ENCODE measurements around the gene FIG4.

The FIG4 gene

GRCh38 chr6:109872549-109872948, 181.5 kb downstream of the FIG4 start:
- H4K12ac ChIP-seq (ENCODE audit: low read depth, low read length), result no peak overlapping the region
- H3K79me1 ChIP-seq (ENCODE audit: low read length), result peaks cover 2% of the 10 kb centered on the region
- H3K4ac ChIP-seq (ENCODE audit: low read depth, low read length), result no peak overlapping the region
- no peak overlapping the region for H3K23ac ChIP-seq (ENCODE audit: low read length)
- no peak overlapping the region for H2AFZ ChIP-seq (ENCODE audit: insufficient read depth, low read length, poor library complexity)
- H3K4me1 ChIP-seq (ENCODE audit: control insufficient read depth in 1 of 2, insufficient read depth in 2 of 2, low read length in 2 of 2), result no peaks in the 10 kb centered on the region
- no peaks in the 10 kb centered on the region for H3K9me3 ChIP-seq (ENCODE audit: insufficient read depth, low read depth, low read length)
- H4K8ac ChIP-seq (ENCODE audit: low read depth, low read length), result no peak overlapping the region
- no peaks in the 10 kb centered on the region for H3K27me3 ChIP-seq (ENCODE audit: insufficient read depth, low read length)
- WGBS (ENCODE audit: extremely low coverage, insufficient coverage, insufficient read length), result no CpG with 5 or more reads among the region's 1 CpG
- H3K4me2 ChIP-seq (ENCODE audit: low read length), result no peak overlapping the region
- H3K27ac ChIP-seq (ENCODE audit: low read depth, low read length), result no peak overlapping the region
- no peak overlapping the region for H2BK12ac ChIP-seq (ENCODE audit: low read length)
- H3K18ac ChIP-seq (ENCODE audit: low read length), result no peak overlapping the region
- H2BK5ac ChIP-seq (ENCODE audit: low read depth, low read length, poor library complexity), result no peak overlapping the region
- no peak overlapping the region for H2BK120ac ChIP-seq (ENCODE audit: insufficient read depth, low read length, poor library complexity)
- H3K79me2 ChIP-seq (ENCODE audit: control insufficient read depth, insufficient read depth, low read length, poor library complexity), result no peaks in the 10 kb centered on the region
- no peaks in the 10 kb centered on the region for H3K36me3 ChIP-seq (ENCODE audit: control insufficient read depth in 1 of 2, insufficient read depth in 2 of 2, low read length in 2 of 2)
- no peak overlapping the region for H3K14ac ChIP-seq (ENCODE audit: low read length)
- no peak overlapping the region for H4K91ac ChIP-seq (ENCODE audit: low read depth, low read length)
- no peak overlapping the region for H3K4me3 ChIP-seq (ENCODE audit: low read depth, low read length)
- no peak for DNase-seq
- H2AK5ac ChIP-seq (ENCODE audit: low read length), result no peak overlapping the region
- no peak overlapping the region for H3K9ac ChIP-seq (ENCODE audit: low read length)

DNA sequence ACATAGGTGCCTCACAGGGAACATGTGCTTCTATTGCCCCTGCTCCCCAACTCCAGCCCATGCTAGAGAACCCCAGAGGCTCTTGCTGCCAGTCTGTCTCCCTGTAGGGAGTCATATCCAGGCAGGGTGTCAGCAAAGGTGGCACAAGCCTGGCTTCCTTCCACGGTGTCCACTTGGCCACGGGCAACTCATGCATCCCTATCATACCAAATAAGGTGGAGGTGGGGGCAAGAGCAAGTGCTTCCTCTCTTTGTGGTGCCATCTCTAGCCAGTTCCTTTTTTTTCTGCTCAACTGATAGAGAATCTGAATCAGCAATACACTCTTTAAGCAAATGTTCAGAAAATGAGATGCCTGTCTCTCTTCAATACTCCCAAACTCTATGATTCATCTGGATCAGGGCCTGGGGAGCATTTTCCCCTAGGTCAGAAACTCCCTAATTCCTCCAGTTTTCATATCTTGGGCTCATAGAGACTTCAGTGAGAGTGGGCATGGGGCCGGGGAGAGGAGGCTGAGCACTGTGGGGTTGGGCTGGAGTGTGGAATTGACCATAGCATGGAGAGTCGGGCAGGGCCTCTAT, 182.0 kb downstream of the FIG4 start:
- H2BK5ac ChIP-seq (ENCODE audit: low read depth, low read length, poor library complexity), result no peak overlapping the region
- peaks cover 2% of the 10 kb centered on the region for H3K79me1 ChIP-seq (ENCODE audit: low read length)
- H3K23ac ChIP-seq (ENCODE audit: low read length), result no peak overlapping the region
- no peaks in the 10 kb centered on the region for H3K4me1 ChIP-seq (ENCODE audit: control insufficient read depth in 1 of 2, insufficient read depth in 2 of 2, low read length in 2 of 2)
- H3K79me2 ChIP-seq (ENCODE audit: control insufficient read depth, insufficient read depth, low read length, poor library complexity), result no peaks in the 10 kb centered on the region
- H4K91ac ChIP-seq (ENCODE audit: low read depth, low read length), result no peak overlapping the region
- no peak overlapping the region for H2BK12ac ChIP-seq (ENCODE audit: low read length)
- no peaks in the 10 kb centered on the region for H3K9me3 ChIP-seq (ENCODE audit: insufficient read depth, low read depth, low read length)
- no peak overlapping the region for H3K4ac ChIP-seq (ENCODE audit: low read depth, low read length)
- H4K12ac ChIP-seq (ENCODE audit: low read depth, low read length), result no peak overlapping the region
- no peak overlapping the region for H3K18ac ChIP-seq (ENCODE audit: low read length)
- WGBS (ENCODE audit: extremely low coverage, insufficient coverage, insufficient read length), result no CpG with 5 or more reads among the region's 4 CpGs
- no peak overlapping the region for H2BK120ac ChIP-seq (ENCODE audit: insufficient read depth, low read length, poor library complexity)
- no peak overlapping the region for H3K27ac ChIP-seq (ENCODE audit: low read depth, low read length)
- no peak overlapping the region for H3K4me3 ChIP-seq (ENCODE audit: low read depth, low read length)
- no peaks in the 10 kb centered on the region for H3K27me3 ChIP-seq (ENCODE audit: insufficient read depth, low read length)
- no peak overlapping the region for H3K4me2 ChIP-seq (ENCODE audit: low read length)
- no peak overlapping the region for H3K9ac ChIP-seq (ENCODE audit: low read length)
- no peak for DNase-seq
- no peak overlapping the region for H3K14ac ChIP-seq (ENCODE audit: low read length)
- H3K36me3 ChIP-seq (ENCODE audit: control insufficient read depth in 1 of 2, insufficient read depth in 2 of 2, low read length in 2 of 2), result no peaks in the 10 kb centered on the region
- H2AFZ ChIP-seq (ENCODE audit: insufficient read depth, low read length, poor library complexity), result no peak overlapping the region
- no peak overlapping the region for H4K8ac ChIP-seq (ENCODE audit: low read depth, low read length)
- no peak overlapping the region for H2AK5ac ChIP-seq (ENCODE audit: low read length)

- Histone ChIP-seq H4K8ac (ENCODE audit: low read depth, low read length) (no peak overlapping the region), H4K12ac (ENCODE audit: low read depth, low read length) (no peak overlapping the region), H3K9me3 (ENCODE audit: insufficient read depth, low read depth, low read length) (no peaks in the 10 kb centered on the region), H3K4me2 (ENCODE audit: low read length) (no peak overlapping the region), H3K36me3 (ENCODE audit: control insufficient read depth in 1 of 2, insufficient read depth in 2 of 2, low read length in 2 of 2) (no peaks in the 10 kb centered on the region), H3K18ac (ENCODE audit: low read length) (no peak overlapping the region), H3K4ac (ENCODE audit: low read depth, low read length) (no peak overlapping the region), H2AFZ (ENCODE audit: insufficient read depth, low read length, poor library complexity) (no peak overlapping the region), H3K4me1 (ENCODE audit: control insufficient read depth in 1 of 2, insufficient read depth in 2 of 2, low read length in 2 of 2) (no peaks in the 10 kb centered on the region), H3K9ac (ENCODE audit: low read length) (no peak overlapping the region), H3K79me1 (ENCODE audit: low read length) (peaks cover 2% of the 10 kb centered on the region), H3K79me2 (ENCODE audit: control insufficient read depth, insufficient read depth, low read length, poor library complexity) (no peaks in the 10 kb centered on the region), H2BK12ac (ENCODE audit: low read length) (no peak overlapping the region), H2BK5ac (ENCODE audit: low read depth, low read length, poor library complexity) (no peak overlapping the region), H3K23ac (ENCODE audit: low read length) (no peak overlapping the region), H2AK5ac (ENCODE audit: low read length) (no peak overlapping the region), H3K4me3 (ENCODE audit: low read depth, low read length) (no peak overlapping the region), H3K27ac (ENCODE audit: low read depth, low read length) (no peak overlapping the region), H3K27me3 (ENCODE audit: insufficient read depth, low read length) (no peaks in the 10 kb centered on the region), H3K14ac (ENCODE audit: low read length) (no peak overlapping the region), H4K91ac (ENCODE audit: low read depth, low read length) (no peak overlapping the region), H2BK120ac (ENCODE audit: insufficient read depth, low read length, poor library complexity) (no peak overlapping the region)
- DNase-seq, result no peak
- WGBS (ENCODE audit: extremely low coverage, insufficient coverage, insufficient read length), result no CpG with 5 or more reads among the region's 4 CpGs
These were observed 183.0 kb downstream of the FIG4 start for GRCh38 chr6:109874086-109874485.

DNA sequence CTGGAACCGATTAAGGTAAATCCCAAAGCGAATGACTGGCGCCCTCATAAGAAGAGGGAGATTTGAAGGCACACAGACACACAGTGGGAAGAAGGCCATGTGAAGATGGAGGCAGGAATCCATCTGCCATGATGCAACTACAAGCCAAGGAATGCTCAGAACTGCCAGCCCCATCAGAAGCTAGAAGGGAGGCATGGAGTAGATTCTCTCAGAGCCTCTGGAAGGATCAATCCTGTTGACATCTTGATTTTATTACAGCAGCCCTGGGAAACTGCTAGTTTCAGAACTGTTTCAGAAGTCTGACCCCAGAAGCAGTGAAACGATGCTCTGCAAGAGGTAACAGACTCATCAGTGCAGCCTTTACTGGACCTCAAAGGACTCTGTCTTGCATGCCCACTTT, 183.5 kb downstream of the FIG4 start:
- Histone ChIP-seq H3K27ac (ENCODE audit: low read depth, low read length) (no peak overlapping the region), H4K12ac (ENCODE audit: low read depth, low read length) (no peak overlapping the region), H3K9ac (ENCODE audit: low read length) (no peak overlapping the region), H3K23ac (ENCODE audit: low read length) (no peak overlapping the region), H2BK12ac (ENCODE audit: low read length) (no peak overlapping the region), H2AK5ac (ENCODE audit: low read length) (no peak overlapping the region), H3K79me1 (ENCODE audit: low read length) (peaks cover 4% of the 10 kb centered on the region), H3K36me3 (ENCODE audit: control insufficient read depth in 1 of 2, insufficient read depth in 2 of 2, low read length in 2 of 2) (no peaks in the 10 kb centered on the region), H2BK5ac (ENCODE audit: low read depth, low read length, poor library complexity) (no peak overlapping the region), H3K4me3 (ENCODE audit: low read depth, low read length) (no peak overlapping the region), H3K14ac (ENCODE audit: low read length) (no peak overlapping the region), H2BK120ac (ENCODE audit: insufficient read depth, low read length, poor library complexity) (no peak overlapping the region), H2AFZ (ENCODE audit: insufficient read depth, low read length, poor library complexity) (no peak overlapping the region), H3K9me3 (ENCODE audit: insufficient read depth, low read depth, low read length) (no peaks in the 10 kb centered on the region), H3K18ac (ENCODE audit: low read length) (no peak overlapping the region), H3K79me2 (ENCODE audit: control insufficient read depth, insufficient read depth, low read length, poor library complexity) (no peaks in the 10 kb centered on the region), H4K8ac (ENCODE audit: low read depth, low read length) (no peak overlapping the region), H3K4me2 (ENCODE audit: low read length) (no peak overlapping the region), H3K27me3 (ENCODE audit: insufficient read depth, low read length) (no peaks in the 10 kb centered on the region), H3K4me1 (ENCODE audit: control insufficient read depth in 1 of 2, insufficient read depth in 2 of 2, low read length in 2 of 2) (peaks cover 3% of the 10 kb centered on the region in 2 experiments), H4K91ac (ENCODE audit: low read depth, low read length) (no peak overlapping the region), H3K4ac (ENCODE audit: low read depth, low read length) (no peak overlapping the region)
- DNase-seq, result no peak
- WGBS (ENCODE audit: extremely low coverage, insufficient coverage, insufficient read length), result no CpG with 5 or more reads among the region's 4 CpGs
